A549 (cell line): ENCODE data around the gene NPHS1. TPM values are rescaled to one million over a fixed set of nuclear protein-coding genes. Genes with fewer than 3 reads are reported as not detected.

ENCODE experiments used
- ATAC-seq, 2 experiments: fragments of 200-7000 bp in 1 of 2; fragments of >200 bp in 1 of 2; cut with Nextera tagmentation in 1 of 2; cut with Tn5 transposase in 1 of 2; 3 replicates each; pipeline versions ENCODE4 v1.8.0 to v1.9.1; 2018 to 2020; ENCODE audit warnings: mild to moderate bottlenecking in 1 of 2, moderate library complexity in 1 of 2
- CTCF ChIA-PET: fragments of 300-600 bp; sonication (Branson Sonifier 250); formaldehyde crosslinking; extraction: SDS; loops from one replicate; lab custom pipeline; 2021; ENCODE audit warnings: antibody characterized with exemption, inconsistent platforms; lab: Yijun Ruan, JAX
- POLR2A ChIA-PET: fragments of 350-600 bp; formaldehyde crosslinking; extraction: SDS; loops from one replicate; lab custom pipeline; 2021; ENCODE audit warnings: antibody characterized with exemption, inconsistent platforms; lab: Yijun Ruan, JAX
- DNase-seq, 2 experiments: peaks; one replicate each; pipeline versions ENCODE4 v3.0.0 to v3.0.0-alpha.2; 2011 to 2016; ENCODE audit warnings: low read depth in 1 of 2, low spot score in 1 of 2
- FAIRE-seq: peaks from 2 replicates; lab custom pipeline; 2011; peaks lifted over from hg19 to GRCh38; lab: Jason Lieb, UNC
- H3K27ac ChIP-seq, 2 experiments: fragments of >200 bp; sonication (Bioruptor Twin); formaldehyde crosslinking; 3 replicates each; pipeline ENCODE4 v1.5.1; 2016 to 2017
- H3K4me1 ChIP-seq: fragments of >200 bp; sonication (Bioruptor Twin); formaldehyde crosslinking; 3 replicates; pipeline ENCODE4 v1.6.1; 2016
- H3K4me2 ChIP-seq: fragments of >200 bp; sonication (Bioruptor Twin); formaldehyde crosslinking; 3 replicates; pipeline ENCODE4 v1.6.1; 2016
- H3K4me3 ChIP-seq: fragments of >200 bp; sonication (Bioruptor Twin); formaldehyde crosslinking; 3 replicates; pipeline ENCODE4 v1.5.1; 2016
- H3K9me3 ChIP-seq: fragments of >200 bp; sonication (Bioruptor Twin); formaldehyde crosslinking; 3 replicates; pipeline ENCODE4 v1.6.1; 2016
- ATOH8 ChIP-seq: fragments of 250-450 bp; sonication (Bioruptor Pico); IDR thresholded peaks from 2 replicates; pipeline ENCODE4 v1.5.0; 2020; ENCODE audit warnings: low read depth, mild to moderate bottlenecking, moderate library complexity
- E2F6 ChIP-seq: IDR thresholded peaks from 2 replicates; pipeline ENCODE4 v1.6.1; 2012; ENCODE audit warnings: low read depth, borderline replicate concordance
- EHF ChIP-seq: fragments of 250-450 bp; sonication (Bioruptor Pico); IDR thresholded peaks from 2 replicates; pipeline ENCODE4 v1.5.0; 2020; ENCODE audit warnings: mild to moderate bottlenecking
- ESRRA ChIP-seq: fragments of 150-350 bp; IDR thresholded peaks from 2 replicates; pipeline ENCODE4 v1.6.1; 2014; ENCODE audit warnings: mild to moderate bottlenecking, low read length, borderline replicate concordance
- FOSL2 ChIP-seq, 2 experiments: fragments of 450-650 bp in 1 of 2; fragments of >200 bp in 1 of 2; sonication (Bioruptor Twin) in 1 of 2; formaldehyde crosslinking; IDR thresholded peaks; 2 replicates each; pipeline versions ENCODE4 v1.5.0 to v1.6.1; 2016 to 2020; ENCODE audit warnings: mild to moderate bottlenecking in 1 of 2, moderate library complexity in 1 of 2
- FOXS1 ChIP-seq: fragments of 250-450 bp; sonication (Bioruptor Pico); IDR thresholded peaks from 2 replicates; pipeline ENCODE4 v1.5.0; 2020; ENCODE audit warnings: mild to moderate bottlenecking, moderate library complexity
- HMGXB4 ChIP-seq: fragments of 250-450 bp; sonication (Bioruptor Pico); IDR thresholded peaks from 2 replicates; pipeline ENCODE4 v1.5.0; 2021; ENCODE audit warnings: mild to moderate bottlenecking, moderate library complexity, borderline replicate concordance
- NPAS2 ChIP-seq: fragments of 250-450 bp; sonication (Bioruptor Pico); IDR thresholded peaks from 2 replicates; pipeline ENCODE4 v1.8.0; 2022; ENCODE audit warnings: mild to moderate bottlenecking, moderate library complexity, borderline replicate concordance
- POLR2A ChIP-seq: IDR thresholded peaks from 2 replicates; pipeline ENCODE4 v1.6.1; 2012; ENCODE audit warnings: mild to moderate bottlenecking, low read length
- RCOR1 ChIP-seq: fragments of 150-350 bp; IDR thresholded peaks from 2 replicates; pipeline ENCODE4 v1.6.1; 2014; ENCODE audit warnings: antibody characterized with exemption, low read length, low read depth
- RNF2 ChIP-seq: fragments of 200-600 bp; sonication (generic); IDR thresholded peaks from 2 replicates; pipeline ENCODE4 v1.6.1; 2016; ENCODE audit warnings: low read depth, mild to moderate bottlenecking, antibody characterized with exemption, moderate library complexity, borderline replicate concordance
- SMC3 ChIP-seq: fragments of >200 bp; sonication (Bioruptor Twin); formaldehyde crosslinking; IDR thresholded peaks from 3 replicates; pipeline ENCODE4 v1.6.1; 2018; ENCODE audit warnings: inconsistent platforms
- SREBF2 ChIP-seq: fragments of 450-650 bp; IDR thresholded peaks from 2 replicates; pipeline ENCODE4 v1.6.1; 2014; ENCODE audit warnings: mild to moderate bottlenecking, moderate library complexity
- TFCP2L1 ChIP-seq: fragments of 250-450 bp; sonication (Bioruptor Pico); IDR thresholded peaks from 2 replicates; pipeline ENCODE4 v1.5.0; 2021; ENCODE audit warnings: mild to moderate bottlenecking
- WGBS: methylation state at CpG from one replicate; pipeline ENCODE4 v1.1.6; 2017; ENCODE audit errors: missing lambda C conversion rate; 5-methylcytosine and 5-hydroxymethylcytosine counted together
- polyA plus RNA-seq, 4 experiments: library from polyadenylated mRNA; depleted of rRNA in 3 of 4; stranded (reverse); fragments of >200 nt; fragmentation: RNase III in 1 of 4; extraction: RNeasy Plus Mini Kit Qiagen cat#74134 plus additional on column Dnase treatment in 1 of 4; gene quantifications; 2 replicates in 3 of 4; 3 replicates in 1 of 4; pipeline ENCODE4 v1.2.3, GENCODE V29; 2011 to 2017
- TF ChIP-seq, protein P1 (sequence below): IDR thresholded peaks from 2 replicates; pipeline ENCODE4 v1.6.1; 2012
- TF ChIP-seq, protein P2 (sequence below): fragments of 200-600 bp; sonication (generic); IDR thresholded peaks from 2 replicates; pipeline ENCODE4 v1.6.1; 2016; ENCODE audit warnings: antibody characterized with exemption, mild to moderate bottlenecking, moderate library complexity
- TF ChIP-seq, protein P3 (sequence below): fragments of >200 bp; sonication (Bioruptor Twin); formaldehyde crosslinking; IDR thresholded peaks from 2 replicates; pipeline ENCODE4 v1.6.1; 2016
- TF ChIP-seq, protein P4 (sequence below): fragments of >200 bp; sonication (Bioruptor Twin); formaldehyde crosslinking; IDR thresholded peaks from 3 replicates; pipeline ENCODE4 v1.6.1; 2016

Gene NPHS1
- polyA plus RNA-seq, 2 of the 4 experiments (the other 2 are of a cell fraction): 0.27 TPM

DNA sequence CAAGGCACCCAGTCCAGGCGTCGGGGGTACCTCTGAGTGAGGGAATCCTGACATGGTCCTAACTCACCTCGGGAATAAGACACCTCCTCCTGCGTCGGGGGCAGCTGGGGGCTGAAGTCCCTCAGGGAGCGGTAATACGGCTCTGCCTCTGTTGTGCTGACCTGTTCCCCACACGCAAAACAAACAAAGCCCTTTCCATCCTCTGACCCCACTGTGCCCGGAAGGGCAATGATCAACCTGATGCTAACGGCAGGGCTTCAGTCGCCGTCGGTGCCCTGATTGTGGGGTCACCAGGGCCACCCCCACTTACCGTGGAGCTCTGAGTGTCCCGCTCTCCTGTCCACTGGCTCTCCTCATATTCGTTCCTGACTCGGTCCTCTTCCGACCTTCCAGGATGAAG is 21.3 kb downstream of the NPHS1 start:
- TF ChIP-seq POLR2A (no peak), TFCP2L1 (CRISPR knock-in tag) (no peak), FOXS1 (CRISPR knock-in tag) (no peak), HMGXB4 (no peak), EHF (CRISPR knock-in tag) (no peak), NPAS2 (CRISPR knock-in tag) (no peak), ATOH8 (CRISPR knock-in tag) (no peak), FOSL2 (IDR thresholded peaks at IDR 0.05) (no peak), FOSL2 (CRISPR knock-in tag; IDR thresholded peaks at IDR 0.05) (no peak), RNF2 (no peak), E2F6 (no peak), ESRRA (no peak), SREBF2 (no peak), SMC3 (no peak), RCOR1 (no peak)
- TF ChIP-seq, protein P1, sequence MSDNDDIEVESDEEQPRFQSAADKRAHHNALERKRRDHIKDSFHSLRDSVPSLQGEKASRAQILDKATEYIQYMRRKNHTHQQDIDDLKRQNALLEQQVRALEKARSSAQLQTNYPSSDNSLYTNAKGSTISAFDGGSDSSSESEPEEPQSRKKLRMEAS: no peak
- TF ChIP-seq, protein P2, sequence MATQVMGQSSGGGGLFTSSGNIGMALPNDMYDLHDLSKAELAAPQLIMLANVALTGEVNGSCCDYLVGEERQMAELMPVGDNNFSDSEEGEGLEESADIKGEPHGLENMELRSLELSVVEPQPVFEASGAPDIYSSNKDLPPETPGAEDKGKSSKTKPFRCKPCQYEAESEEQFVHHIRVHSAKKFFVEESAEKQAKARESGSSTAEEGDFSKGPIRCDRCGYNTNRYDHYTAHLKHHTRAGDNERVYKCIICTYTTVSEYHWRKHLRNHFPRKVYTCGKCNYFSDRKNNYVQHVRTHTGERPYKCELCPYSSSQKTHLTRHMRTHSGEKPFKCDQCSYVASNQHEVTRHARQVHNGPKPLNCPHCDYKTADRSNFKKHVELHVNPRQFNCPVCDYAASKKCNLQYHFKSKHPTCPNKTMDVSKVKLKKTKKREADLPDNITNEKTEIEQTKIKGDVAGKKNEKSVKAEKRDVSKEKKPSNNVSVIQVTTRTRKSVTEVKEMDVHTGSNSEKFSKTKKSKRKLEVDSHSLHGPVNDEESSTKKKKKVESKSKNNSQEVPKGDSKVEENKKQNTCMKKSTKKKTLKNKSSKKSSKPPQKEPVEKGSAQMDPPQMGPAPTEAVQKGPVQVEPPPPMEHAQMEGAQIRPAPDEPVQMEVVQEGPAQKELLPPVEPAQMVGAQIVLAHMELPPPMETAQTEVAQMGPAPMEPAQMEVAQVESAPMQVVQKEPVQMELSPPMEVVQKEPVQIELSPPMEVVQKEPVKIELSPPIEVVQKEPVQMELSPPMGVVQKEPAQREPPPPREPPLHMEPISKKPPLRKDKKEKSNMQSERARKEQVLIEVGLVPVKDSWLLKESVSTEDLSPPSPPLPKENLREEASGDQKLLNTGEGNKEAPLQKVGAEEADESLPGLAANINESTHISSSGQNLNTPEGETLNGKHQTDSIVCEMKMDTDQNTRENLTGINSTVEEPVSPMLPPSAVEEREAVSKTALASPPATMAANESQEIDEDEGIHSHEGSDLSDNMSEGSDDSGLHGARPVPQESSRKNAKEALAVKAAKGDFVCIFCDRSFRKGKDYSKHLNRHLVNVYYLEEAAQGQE: no peak
- TF ChIP-seq, protein P3, sequence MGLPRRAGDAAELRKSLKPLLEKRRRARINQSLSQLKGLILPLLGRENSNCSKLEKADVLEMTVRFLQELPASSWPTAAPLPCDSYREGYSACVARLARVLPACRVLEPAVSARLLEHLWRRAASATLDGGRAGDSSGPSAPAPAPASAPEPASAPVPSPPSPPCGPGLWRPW: no peak
- TF ChIP-seq, protein P4, sequence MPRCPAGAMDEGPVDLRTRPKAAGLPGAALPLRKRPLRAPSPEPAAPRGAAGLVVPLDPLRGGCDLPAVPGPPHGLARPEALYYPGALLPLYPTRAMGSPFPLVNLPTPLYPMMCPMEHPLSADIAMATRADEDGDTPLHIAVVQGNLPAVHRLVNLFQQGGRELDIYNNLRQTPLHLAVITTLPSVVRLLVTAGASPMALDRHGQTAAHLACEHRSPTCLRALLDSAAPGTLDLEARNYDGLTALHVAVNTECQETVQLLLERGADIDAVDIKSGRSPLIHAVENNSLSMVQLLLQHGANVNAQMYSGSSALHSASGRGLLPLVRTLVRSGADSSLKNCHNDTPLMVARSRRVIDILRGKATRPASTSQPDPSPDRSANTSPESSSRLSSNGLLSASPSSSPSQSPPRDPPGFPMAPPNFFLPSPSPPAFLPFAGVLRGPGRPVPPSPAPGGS: no peak
- TF ChIP-seq, all 56 proteins: peak for 0
- Histone ChIP-seq H3K27ac (no peak overlapping the region), H3K4me3 (no peak overlapping the region), H3K4me1 (no peaks in the 10 kb centered on the region), H3K4me2 (no peak overlapping the region), H3K9me3 (no peaks in the 10 kb centered on the region)
- 32% methylated on average over 18 of the region's 18 CpGs for WGBS
- FAIRE-seq (no peak), ATAC-seq (no peak), DNase-seq (no peak)
- ChIA-PET POLR2A (no interaction called here), CTCF (interaction anchor here (0.6 to 1.8 kb wide), 4 partner anchors 11 to 260 kb away, joined by 3 to 5 read pairs (median 4); no protein-coding TSS in a partner anchor)
